Uterus (tissue), 4 donors: Measurements from ENCODE around the gene PAQR8. TPM values are rescaled to one million over a fixed set of nuclear protein-coding genes. Genes with fewer than 3 reads are reported as not detected.

Experiments
- DNase-seq, 2 donors: peaks; one replicate each; pipeline ENCODE4 v3.0.0-alpha.2; 2019 to 2020
- H3K27ac ChIP-seq, 2 donors: fragments of 200-600 bp; sonication (generic); 1 replicate in 1 of 2; 2 replicates in 1 of 2; pipeline ENCODE4 v1.5.1; 2016 to 2018
- H3K27me3 ChIP-seq, 2 donors: fragments of 200-600 bp; sonication (generic); one replicate each; pipeline ENCODE4 v1.5.1; 2018 to 2019; ENCODE audit warnings: control low read depth in 1 of 2
- H3K36me3 ChIP-seq, 2 donors: fragments of 200-600 bp; sonication (generic); one replicate each; pipeline ENCODE4 v1.5.1; 2019; ENCODE audit warnings: control low read depth in 1 of 2
- H3K4me1 ChIP-seq, 2 donors: fragments of 200-600 bp; sonication (generic); one replicate each; pipeline ENCODE4 v1.5.1; 2018 to 2019; ENCODE audit warnings: control low read depth in 1 of 2
- H3K4me3 ChIP-seq, 2 donors: fragments of 200-600 bp; sonication (generic); 1 replicate in 1 of 2; 2 replicates in 1 of 2; pipeline ENCODE4 v1.5.1; 2018 to 2019; ENCODE audit warnings: mild to moderate bottlenecking in 1 of 2
- H3K9me3 ChIP-seq, 2 donors: fragments of 200-600 bp; sonication (generic); one replicate each; pipeline ENCODE4 v1.5.1; 2019; ENCODE audit warnings: control low read depth in 1 of 2
- CTCF ChIP-seq, 4 experiments: fragments of 200-600 bp in 2 of 4; fragments of 450-650 bp in 2 of 4; sonication (generic) in 2 of 4; IDR thresholded peaks; one replicate each; pipeline ENCODE4 v1.5.1; 2016 to 2019; ENCODE audit warnings: antibody characterized with exemption in 4 of 4, mild to moderate bottlenecking in 2 of 4, moderate library complexity in 1 of 4
- POLR2A ChIP-seq, 2 donors: fragments of 450-650 bp; IDR thresholded peaks; one replicate each; pipeline ENCODE4 v1.6.1; 2016; ENCODE audit warnings: antibody characterized with exemption in 2 of 2, mild to moderate bottlenecking in 1 of 2, moderate library complexity in 1 of 2
- intact Hi-C: fragments of 100-400 bp; cut with DNase I; formaldehyde crosslinking; loops from one replicate; pipeline ENCODE4 v1.15.1; 2023; ENCODE audit warnings: low total_unique reads
- total RNA-seq, 4 donors: library from RNA; depleted of rRNA in 3 of 4; stranded (reverse); fragments of >200 nt in 3 of 4; gene quantifications; one replicate each; pipeline versions ENCODE4 v1.1.0 to v1.2.4, GENCODE V29; 2014 to 2023
- donor health status: DM: yes; HTN: yes; CAD: no.

The PAQR8 gene
- total RNA-seq, 4 donors from 2014 or later = 12.3 to 24.7 (median 13.9) TPM

GRCh38 chr6:52388790-52389189 is 26.8 kb downstream of the PAQR8 start:
- Histone ChIP-seq H3K9me3 (no peaks in the 10 kb centered on the region), H3K36me3 (no peaks in the 10 kb centered on the region), H3K27ac (peak overlapping the region in 1 of 2 donors; percentile 54), H3K27me3 (no peaks in the 10 kb centered on the region), H3K4me1 (no peaks in the 10 kb centered on the region), H3K4me3 (no peak overlapping the region)
- TF ChIP-seq CTCF (IDR thresholded peaks at IDR 0.05) = no peak
- no peak for TF ChIP-seq POLR2A (IDR thresholded peaks at IDR 0.05)
- intact Hi-C loops = no loop called here
- DNase-seq = no peak

- H3K36me3 ChIP-seq = no peaks in the 10 kb centered on the region
- no peak overlapping the region for H3K4me3 ChIP-seq
- H3K9me3 ChIP-seq = no peaks in the 10 kb centered on the region
- H3K27me3 ChIP-seq = no peaks in the 10 kb centered on the region
- TF ChIP-seq POLR2A (IDR thresholded peaks at IDR 0.05) (no peak), CTCF (IDR thresholded peaks at IDR 0.05) (peak in 1 of 4 experiments; percentile 17)
- H3K27ac ChIP-seq = peak overlapping the region; percentile 10 to 54
- H3K4me1 ChIP-seq = no peaks in the 10 kb centered on the region
- intact Hi-C loops = no loop called here
- no peak for DNase-seq
These were observed 27.3 kb downstream of the PAQR8 start for GRCh38 chr6:52389264-52389625.

- Histone ChIP-seq H3K27ac (peak overlapping the region; percentile 10 to 54), H3K4me1 (no peaks in the 10 kb centered on the region), H3K9me3 (no peaks in the 10 kb centered on the region), H3K27me3 (no peaks in the 10 kb centered on the region), H3K4me3 (no peak overlapping the region), H3K36me3 (no peaks in the 10 kb centered on the region)
- TF ChIP-seq CTCF (IDR thresholded peaks at IDR 0.05) = peak in 1 of 4 experiments; percentile 4
- no peak for TF ChIP-seq POLR2A (IDR thresholded peaks at IDR 0.05)
- intact Hi-C loops = no loop called here
- peak in 1 of 2 donors; percentile 28 for DNase-seq
These were observed 27.8 kb downstream of the PAQR8 start for GRCh38 chr6:52389626-52390360.

- Histone ChIP-seq H3K9me3 (no peaks in the 10 kb centered on the region), H3K4me3 (no peak overlapping the region), H3K27ac (peak overlapping the region; percentile 12 to 54), H3K36me3 (no peaks in the 10 kb centered on the region), H3K27me3 (no peaks in the 10 kb centered on the region), H3K4me1 (no peaks in the 10 kb centered on the region)
- DNase-seq = no peak
- TF ChIP-seq CTCF (IDR thresholded peaks at IDR 0.05) (no peak), POLR2A (IDR thresholded peaks at IDR 0.05) (no peak)
- intact Hi-C loops = no loop called here
These were observed 28.4 kb downstream of the PAQR8 start for GRCh38 chr6:52390361-52390727.

GRCh38 chr6:52391599-52391998 is 29.6 kb downstream of the PAQR8 start:
- no peaks in the 10 kb centered on the region for H3K36me3 ChIP-seq
- no peak for DNase-seq
- H3K27me3 ChIP-seq = no peaks in the 10 kb centered on the region
- no peaks in the 10 kb centered on the region for H3K4me1 ChIP-seq
- H3K27ac ChIP-seq = no peak overlapping the region
- H3K4me3 ChIP-seq = no peak overlapping the region
- H3K9me3 ChIP-seq = no peaks in the 10 kb centered on the region
- intact Hi-C loops = no loop called here
- TF ChIP-seq POLR2A (IDR thresholded peaks at IDR 0.05) (no peak), CTCF (IDR thresholded peaks at IDR 0.05) (no peak)
